SK-N-SH (cell line): Measurements from ENCODE around the gene COLQ. TPM values are rescaled to one million over a fixed set of nuclear protein-coding genes. Genes with fewer than 3 reads are reported as not detected.

ENCODE experiments used
- CTCF ChIA-PET: fragments of 300-600, 350-600 bp; formaldehyde crosslinking; extraction: SDS; loops from one replicate; lab custom pipeline; 2021; lab: Yijun Ruan, JAX
- POLR2A ChIA-PET: fragments of 350-600 bp; sonication (Branson Sonifier 250); formaldehyde crosslinking; extraction: SDS; loops from one replicate; lab custom pipeline; 2020; ENCODE audit warnings: antibody characterized with exemption, inconsistent platforms; lab: Yijun Ruan, JAX
- DNase-seq: peaks from one replicate; pipeline ENCODE4 v3.0.0; 2012
- H2AFZ ChIP-seq: fragments of 200-600 bp; sonication (generic); 2 replicates; pipeline ENCODE4 v1.8.1; 2016; ENCODE audit warnings: antibody characterized with exemption, mild to moderate bottlenecking, low read depth
- H3F3A ChIP-seq: fragments of 200-600 bp; sonication (generic); replicated peaks from 2 replicates; pipeline ENCODE3; 2016; ENCODE audit warnings: antibody characterized with exemption, mild to moderate bottlenecking; ENCODE audit not compliant: insufficient read depth
- H3K27ac ChIP-seq, 2 experiments: fragments of 200-500 bp in 1 of 2; fragments of 200-600 bp in 1 of 2; sonication (Bioruptor generic) in 1 of 2; sonication (generic), shearing (Covaris generic) in 1 of 2; 2 replicates each; pipeline versions ENCODE4 v1.5.1 to v1.6.1; 2014 to 2016; ENCODE audit warnings: low read depth in 2 of 2, inconsistent platforms in 1 of 2, low read length in 1 of 2, mild to moderate bottlenecking in 1 of 2, mixed read lengths in 1 of 2
- H3K27me3 ChIP-seq: fragments of 200-600 bp; sonication (generic), shearing (Covaris generic); 2 replicates; pipeline ENCODE4 v1.6.1; 2016; ENCODE audit warnings: mixed run types; ENCODE audit not compliant: insufficient read depth
- H3K36me3 ChIP-seq, 2 experiments: fragments of 200-500 bp in 1 of 2; fragments of 200-600 bp in 1 of 2; sonication (Bioruptor generic) in 1 of 2; sonication (generic) in 1 of 2; replicated peaks in 1 of 2; 2 replicates each; pipeline versions ENCODE3 to v1.5.1; 2014 to 2016; ENCODE audit warnings: low read length in 1 of 2, mild to moderate bottlenecking in 1 of 2; ENCODE audit not compliant: insufficient read depth in 2 of 2, control insufficient read depth in 1 of 2
- H3K4me1 ChIP-seq, 2 experiments: fragments of 200-500 bp in 1 of 2; fragments of 200-600 bp in 1 of 2; sonication (Bioruptor generic) in 1 of 2; sonication (generic), shearing (Covaris generic) in 1 of 2; 2 replicates each; pipeline versions ENCODE4 v1.5.1 to v1.6.1; 2014 to 2016; ENCODE audit warnings: low read depth in 1 of 2, low read length in 1 of 2, mixed run types in 1 of 2; ENCODE audit not compliant: insufficient read depth in 2 of 2, control insufficient read depth in 1 of 2
- H3K4me2 ChIP-seq: fragments of 200-600 bp; sonication (generic), shearing (Covaris generic); 2 replicates; pipeline ENCODE4 v1.6.1; 2017; ENCODE audit warnings: mixed run types
- H3K4me3 ChIP-seq, 2 experiments: fragments of 200-500 bp in 1 of 2; fragments of 200-600 bp in 1 of 2; sonication (Bioruptor generic) in 1 of 2; sonication (generic), shearing (Covaris generic) in 1 of 2; 2 replicates each; pipeline versions ENCODE4 v1.5.1 to v1.8.1; 2014 to 2016; ENCODE audit warnings: low read depth in 2 of 2, inconsistent platforms in 1 of 2, low read length in 1 of 2, mild to moderate bottlenecking in 1 of 2, mixed read lengths in 1 of 2, moderate library complexity in 1 of 2
- H3K79me2 ChIP-seq: fragments of 200-600 bp; sonication (generic); 2 replicates; pipeline ENCODE4 v1.8.1; 2017; ENCODE audit warnings: mild to moderate bottlenecking; ENCODE audit not compliant: insufficient read depth
- H3K9ac ChIP-seq: fragments of 200-600 bp; sonication (generic); 2 replicates; pipeline ENCODE4 v1.6.1; 2017; ENCODE audit warnings: mixed run types
- H3K9me2 ChIP-seq: fragments of 200-600 bp; sonication (generic); 2 replicates; pipeline ENCODE4 v1.6.1; 2017; ENCODE audit warnings: mixed run types
- H3K9me3 ChIP-seq: fragments of 200-600 bp; sonication (generic); 2 replicates; pipeline ENCODE4 v1.6.1; 2017; ENCODE audit warnings: mixed run types, mild to moderate bottlenecking, moderate library complexity
- H4K20me1 ChIP-seq: fragments of 200-600 bp; sonication (generic); 2 replicates; pipeline ENCODE4 v1.6.1; 2017; ENCODE audit warnings: mild to moderate bottlenecking, mixed run types; ENCODE audit not compliant: insufficient read depth
- EZH2phosphoT487 ChIP-seq: fragments of 200-600 bp; sonication (generic); IDR thresholded peaks from 2 replicates; pipeline ENCODE4 v1.6.1; 2017; ENCODE audit warnings: low read depth, mixed run types, mild to moderate bottlenecking, antibody characterized with exemption, moderate library complexity, borderline replicate concordance
- FOXM1 ChIP-seq: IDR thresholded peaks from 2 replicates; pipeline ENCODE4 v1.4.0; 2012; ENCODE audit warnings: low read depth, mild to moderate bottlenecking
- GABPA ChIP-seq: IDR thresholded peaks from 2 replicates; pipeline ENCODE4 v1.4.0; 2012; ENCODE audit warnings: low read depth, mild to moderate bottlenecking
- GATA2 ChIP-seq: sonication (generic); formaldehyde crosslinking; IDR thresholded peaks from 2 replicates; pipeline ENCODE4 v1.5.0; 2020; ENCODE audit warnings: mild to moderate bottlenecking, missing genetic modification reagents
- JUND ChIP-seq: IDR thresholded peaks from 2 replicates; pipeline ENCODE4 v1.4.0; 2012
- MXI1 ChIP-seq: IDR thresholded peaks from 2 replicates; pipeline ENCODE4 v1.6.1; 2012; ENCODE audit warnings: mild to moderate bottlenecking, low read depth, low read length, improper control_type of control experiment
- NFIC ChIP-seq: IDR thresholded peaks from 2 replicates; pipeline ENCODE4 v1.4.0; 2012; ENCODE audit warnings: borderline replicate concordance
- POLR2AphosphoS5 ChIP-seq: IDR thresholded peaks from 2 replicates; pipeline ENCODE4 v1.6.1; 2012; ENCODE audit warnings: low read depth, low read length
- RAD21 ChIP-seq: IDR thresholded peaks from 2 replicates; pipeline ENCODE4 v1.6.1; 2012; ENCODE audit warnings: mild to moderate bottlenecking, low read length
- SIN3A ChIP-seq: IDR thresholded peaks from 2 replicates; pipeline ENCODE4 v1.6.1; 2012; ENCODE audit warnings: low read depth, mild to moderate bottlenecking, low read length, moderate library complexity, borderline replicate concordance
- SMC3 ChIP-seq: IDR thresholded peaks from 2 replicates; pipeline ENCODE4 v1.6.1; 2012; ENCODE audit warnings: low read depth, low read length, improper control_type of control experiment
- TCF12 ChIP-seq: IDR thresholded peaks from 2 replicates; pipeline ENCODE4 v1.4.0; 2012
- WGBS: methylation state at CpG from one replicate; pipeline ENCODE4 v1.1.6; 2017; ENCODE audit warnings: low lambda C conversion rate; 5-methylcytosine and 5-hydroxymethylcytosine counted together
- polyA plus RNA-seq, 3 experiments: library from polyadenylated mRNA; depleted of rRNA; stranded (reverse); fragments of >200 nt; gene quantifications; 2 replicates each; pipeline ENCODE4 v1.2.3, GENCODE V29; 2012
- TF ChIP-seq, protein P1 (sequence below): fragments of 150-350 bp; IDR thresholded peaks from 2 replicates; pipeline ENCODE4 v1.6.1; 2016; ENCODE audit warnings: mild to moderate bottlenecking, low read depth, low read length
- TF ChIP-seq, protein P2 (sequence below): IDR thresholded peaks from 2 replicates; pipeline ENCODE4 v1.4.0; 2012; ENCODE audit warnings: low read depth, borderline replicate concordance

Gene COLQ
- polyA plus RNA-seq, 1 of the 3 experiments (the other 2 are of a cell fraction) = 1.5 TPM

DNA sequence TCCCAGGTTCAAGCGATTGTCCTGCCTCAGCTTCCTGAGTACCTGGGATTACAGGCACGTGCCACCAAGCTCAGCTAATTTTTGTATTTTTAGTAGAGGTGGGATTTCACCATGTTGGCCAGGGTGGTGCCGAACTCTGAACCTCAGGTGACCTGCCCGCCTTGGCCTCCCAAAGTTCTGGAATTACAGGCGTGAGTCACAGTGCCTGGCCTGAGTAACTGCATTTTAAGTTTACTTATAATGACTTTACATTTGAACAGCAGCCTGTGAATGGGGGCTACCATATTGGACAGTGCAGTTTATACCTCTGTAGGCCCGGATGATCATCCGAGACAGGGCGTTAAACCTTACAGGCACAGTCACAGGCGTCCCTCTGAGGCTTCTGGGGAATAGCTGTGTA lies 69.3 kb downstream of the COLQ start:
- Histone ChIP-seq H3K9ac (no peak overlapping the region), H3K27ac (no peak overlapping the region), H2AFZ (no peak overlapping the region), H3K36me3 (no peaks in the 10 kb centered on the region), H3F3A (no peaks in the 10 kb centered on the region), H3K4me2 (no peak overlapping the region), H4K20me1 (no peaks in the 10 kb centered on the region), H3K27me3 (no peaks in the 10 kb centered on the region), H3K79me2 (no peaks in the 10 kb centered on the region), H3K4me1 (no peaks in the 10 kb centered on the region; a peak in 1 of 4 replicates), H3K9me2 (no peaks in the 10 kb centered on the region), H3K4me3 (no peak overlapping the region), H3K9me3 (no peaks in the 10 kb centered on the region)
- TF ChIP-seq FOXM1 = no peak
- no peak for TF ChIP-seq NFIC
- no peak for TF ChIP-seq EZH2phosphoT487
- no peak for TF ChIP-seq SIN3A
- POLR2A ChIA-PET = no interaction called here
- WGBS = 94% methylated on average over 9 of the region's 9 CpGs
- no peak for DNase-seq
- CTCF ChIA-PET = interaction anchor here (0.9 kb wide), 1 partner anchor 18 kb away, joined by 4 read pairs; no protein-coding TSS in a partner anchor

- Histone ChIP-seq H4K20me1 (no peaks in the 10 kb centered on the region), H3K79me2 (no peaks in the 10 kb centered on the region), H3K9me3 (no peaks in the 10 kb centered on the region), H2AFZ (no peak overlapping the region), H3K36me3 (no peaks in the 10 kb centered on the region), H3K27ac (no peak overlapping the region), H3K4me2 (no peak overlapping the region), H3K27me3 (no peaks in the 10 kb centered on the region), H3K4me1 (no peaks in the 10 kb centered on the region; a peak in 1 of 4 replicates), H3K9ac (no peak overlapping the region), H3K4me3 (no peak overlapping the region), H3K9me2 (no peaks in the 10 kb centered on the region), H3F3A (no peaks in the 10 kb centered on the region)
- DNase-seq = no peak
- WGBS = 82% methylated on average over 15 of the region's 18 CpGs
- ChIA-PET CTCF (no interaction called here), POLR2A (no interaction called here)
- TF ChIP-seq POLR2AphosphoS5 = no peak
- TF ChIP-seq GATA2 (CRISPR knock-in tag) = no peak
- TF ChIP-seq FOXM1 = no peak
- TF ChIP-seq, protein P1, sequence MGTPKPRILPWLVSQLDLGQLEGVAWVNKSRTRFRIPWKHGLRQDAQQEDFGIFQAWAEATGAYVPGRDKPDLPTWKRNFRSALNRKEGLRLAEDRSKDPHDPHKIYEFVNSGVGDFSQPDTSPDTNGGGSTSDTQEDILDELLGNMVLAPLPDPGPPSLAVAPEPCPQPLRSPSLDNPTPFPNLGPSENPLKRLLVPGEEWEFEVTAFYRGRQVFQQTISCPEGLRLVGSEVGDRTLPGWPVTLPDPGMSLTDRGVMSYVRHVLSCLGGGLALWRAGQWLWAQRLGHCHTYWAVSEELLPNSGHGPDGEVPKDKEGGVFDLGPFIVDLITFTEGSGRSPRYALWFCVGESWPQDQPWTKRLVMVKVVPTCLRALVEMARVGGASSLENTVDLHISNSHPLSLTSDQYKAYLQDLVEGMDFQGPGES = no peak
- TF ChIP-seq JUND = no peak
- TF ChIP-seq TCF12 = no peak
- TF ChIP-seq RAD21 = no peak
- TF ChIP-seq MXI1 = no peak
- TF ChIP-seq, protein P2, sequence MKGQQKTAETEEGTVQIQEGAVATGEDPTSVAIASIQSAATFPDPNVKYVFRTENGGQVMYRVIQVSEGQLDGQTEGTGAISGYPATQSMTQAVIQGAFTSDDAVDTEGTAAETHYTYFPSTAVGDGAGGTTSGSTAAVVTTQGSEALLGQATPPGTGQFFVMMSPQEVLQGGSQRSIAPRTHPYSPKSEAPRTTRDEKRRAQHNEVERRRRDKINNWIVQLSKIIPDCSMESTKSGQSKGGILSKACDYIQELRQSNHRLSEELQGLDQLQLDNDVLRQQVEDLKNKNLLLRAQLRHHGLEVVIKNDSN = no peak
- TF ChIP-seq SMC3 = no peak
- TF ChIP-seq GABPA = no peak
Measured at GRCh38 chr3:15451216-15452113, 70.0 kb downstream of the COLQ start.
